Tibial nerve (tissue), 4 donors: Measurements from ENCODE around the gene ZNF385C. TPM values are rescaled to one million over a fixed set of nuclear protein-coding genes. Genes with fewer than 3 reads are reported as not detected.

Experiments used
- total RNA-seq, 4 donors: library from RNA; depleted of rRNA; stranded (reverse); fragments of >200 nt; gene quantifications; one replicate each; pipeline ENCODE4 v1.1.0, GENCODE V29; 2016

The ZNF385C gene
- total RNA-seq, 4 donors from 2014 or later = 0.20 to 1.5 TPM; not detected in 2

Other genes with a start within 250 kb of the ZNF385C start
- gene KLHL11, start 233.1 kb downstream of the ZNF385C start, total RNA-seq = 10 to 100 TPM; 27.3 to 42.2 (median 32.7) TPM
- gene ACLY, start 179.5 kb downstream of the ZNF385C start, total RNA-seq = 100 to 1,000 TPM in 1 of 4 donors, 10 to 100 TPM in 3; 62.8 to 102 (median 72.6) TPM
- 1 to 10 TPM; 3.7 to 5.4 (median 5.2) TPM for gene ODAD4, start 167.9 kb downstream of the ZNF385C start, total RNA-seq
- gene CNP, start 131.7 kb downstream of the ZNF385C start, total RNA-seq = 100 to 1,000 TPM; 174 to 345 (median 256) TPM
- gene DNAJC7, start 81.0 kb downstream of the ZNF385C start, total RNA-seq = 10 to 100 TPM; 56.6 to 90.2 (median 71.8) TPM
- gene NKIRAS2, start 78.4 kb downstream of the ZNF385C start, total RNA-seq = 10 to 100 TPM; 17.7 to 39.9 (median 23.8) TPM
- 1 to 10 TPM; 1.2 to 2.9 (median 2.1) TPM for gene C17orf113, start 47.9 kb downstream of the ZNF385C start, total RNA-seq
- gene DHX58, start 14.2 kb upstream of the ZNF385C start, total RNA-seq = 10 to 100 TPM; 15.9 to 29.4 (median 21.7) TPM
- gene KAT2A, start 22.9 kb upstream of the ZNF385C start, total RNA-seq = 100 to 1,000 TPM in 2 of 4 donors, 10 to 100 TPM in 2; 92.2 to 143 (median 105) TPM
- gene HSPB9, start 24.3 kb upstream of the ZNF385C start, total RNA-seq = under 1 TPM in 1 of 4 donors, not detected in 3; 0.22 TPM
- 100 to 1,000 TPM in 3 of 4 donors, 10 to 100 TPM in 1; 94.8 to 137 (median 117) TPM for gene RAB5C, start 56.5 kb upstream of the ZNF385C start, total RNA-seq
- gene KCNH4, start 82.7 kb upstream of the ZNF385C start, total RNA-seq = under 1 TPM in 1 of 4 donors, not detected in 3; 0.30 TPM
- not detected for gene HCRT, start 87.0 kb upstream of the ZNF385C start, total RNA-seq
- gene GHDC, start 96.0 kb upstream of the ZNF385C start, total RNA-seq = 10 to 100 TPM; 36.4 to 77.9 (median 40.7) TPM
- gene STAT5B, start 177.9 kb upstream of the ZNF385C start, total RNA-seq = 100 to 1,000 TPM in 3 of 4 donors, 10 to 100 TPM in 1; 96.8 to 117 (median 104) TPM
- 100 to 1,000 TPM in 3 of 4 donors, 10 to 100 TPM in 1; 95.2 to 150 (median 127) TPM for gene STAT5A, start 190.0 kb upstream of the ZNF385C start, total RNA-seq